Stimulated activated CD8-positive, alpha-beta memory T cell treated with anti-CD3 and anti-CD28 coated beads, Interleukin-15, amount 100 ng/mL, for 1 hour (primary cell): ENCODE results near the gene ADARB2.
"Not testable (repeated sequence)": the region's sequence is repeated elsewhere in the genome, so short reads cannot be mapped to it uniquely, and the experiment has no call there.

Source experiments
- DNase-seq: peaks from one replicate; pipeline ENCODE4 v3.0.0-alpha.2; 2020; ENCODE audit warnings: low read depth

ADARB2 gene

DNA sequence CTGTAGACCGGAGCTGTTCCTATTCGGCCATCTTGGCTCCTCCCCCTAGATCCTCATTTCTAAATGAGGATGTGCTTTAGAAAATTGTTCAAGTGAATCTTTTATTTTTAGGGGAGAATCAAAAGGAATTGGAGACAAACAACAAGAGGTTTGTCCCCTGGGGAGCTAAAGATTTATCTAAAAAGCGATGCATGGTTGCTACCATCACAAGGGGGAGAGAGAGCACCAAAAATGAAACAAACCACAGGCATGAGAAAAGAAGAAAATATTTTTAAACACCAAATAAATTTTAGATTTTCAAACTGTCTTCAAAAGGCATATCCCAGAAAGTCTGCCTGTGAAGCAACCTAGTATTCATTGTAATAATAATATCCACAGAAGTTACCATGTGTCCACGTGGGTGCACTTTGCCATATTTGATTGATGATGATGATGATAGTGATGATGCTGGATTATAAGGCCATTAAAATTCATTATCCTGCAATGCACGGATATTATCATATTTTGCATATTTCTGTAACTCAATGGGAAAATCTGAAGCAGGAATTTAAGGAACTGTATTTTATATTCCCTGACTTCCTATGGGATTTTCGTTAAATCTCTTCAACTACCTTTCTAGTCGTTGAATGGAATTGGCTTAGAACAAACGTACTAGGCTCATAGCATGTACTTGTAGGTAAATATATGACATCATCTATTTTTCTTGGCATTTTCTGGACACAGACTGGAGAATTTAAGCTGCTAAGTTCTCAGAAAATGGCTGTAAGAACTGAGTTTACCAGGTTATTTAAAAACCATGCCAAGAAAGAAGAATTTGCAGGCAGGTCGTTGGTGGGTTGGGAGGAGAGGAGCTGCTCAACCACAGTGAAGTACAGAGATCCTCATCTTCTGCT, 509.6 kb downstream of the ADARB2 start:
- no peak for DNase-seq

DNA sequence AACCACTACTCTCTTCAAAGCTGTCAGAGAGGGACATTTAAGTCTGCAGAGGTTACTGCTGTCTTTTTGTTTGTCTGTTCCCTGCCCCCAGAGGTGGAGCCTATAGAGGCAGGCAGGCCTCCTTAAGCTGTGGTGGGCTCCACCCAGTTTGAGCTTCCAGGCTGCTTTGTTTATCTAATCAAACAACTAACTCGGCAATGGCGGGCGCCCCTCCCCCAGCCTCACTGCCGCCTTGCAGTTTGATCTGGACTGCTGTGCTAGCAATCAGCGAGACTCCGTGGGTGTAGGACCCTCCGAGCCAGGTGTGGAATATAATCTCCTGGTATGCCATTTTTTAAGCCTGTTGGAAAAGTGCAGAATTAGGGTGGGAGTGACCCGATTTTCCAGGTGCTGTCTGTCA, 510.4 kb downstream of the ADARB2 start:
- not testable (repeated sequence) for DNase-seq

DNA sequence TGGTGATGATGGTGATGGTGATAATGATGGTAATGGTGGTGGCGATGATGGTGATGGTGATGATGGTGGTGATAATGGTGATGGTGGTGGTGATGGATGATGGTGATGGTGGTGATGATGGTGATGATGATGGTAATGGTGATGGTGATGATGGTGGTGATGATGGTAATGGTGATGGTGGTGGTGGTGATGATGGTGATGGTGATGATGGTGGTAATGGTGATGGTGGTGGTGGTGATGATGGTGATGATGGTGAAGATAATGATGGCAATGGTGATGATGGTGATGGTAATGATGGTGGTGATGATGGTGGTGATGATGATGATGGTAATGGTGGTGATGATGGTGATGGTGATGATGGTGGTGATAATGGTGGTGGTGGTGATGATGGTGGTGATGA, 517.5 kb downstream of the ADARB2 start:
- DNase-seq, result not testable (repeated sequence)

- DNase-seq, result no peak
Observed at GRCh38 chr10:1217661-1218060, 519.7 kb downstream of the ADARB2 start.

DNA sequence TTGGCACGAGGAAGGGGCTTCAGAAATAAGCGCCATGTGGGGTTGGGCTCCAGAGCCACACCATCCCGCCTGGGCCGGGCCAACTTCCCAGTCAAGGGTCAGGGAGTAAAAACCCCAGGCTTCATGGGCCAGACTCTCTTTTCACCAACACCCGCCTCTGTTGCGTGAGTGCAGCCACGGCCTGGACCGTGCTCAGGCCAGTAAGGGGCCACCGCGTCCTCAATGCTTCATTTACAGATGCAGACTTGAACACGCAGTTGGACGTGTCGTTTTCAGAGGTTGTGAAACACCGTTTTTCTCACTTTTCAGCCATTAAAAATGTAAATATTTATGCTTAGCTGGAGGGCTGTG, 520.1 kb downstream of the ADARB2 start:
- no peak for DNase-seq

- no peak for DNase-seq
Observed at GRCh38 chr10:1216574-1217236, 520.6 kb downstream of the ADARB2 start.

DNA sequence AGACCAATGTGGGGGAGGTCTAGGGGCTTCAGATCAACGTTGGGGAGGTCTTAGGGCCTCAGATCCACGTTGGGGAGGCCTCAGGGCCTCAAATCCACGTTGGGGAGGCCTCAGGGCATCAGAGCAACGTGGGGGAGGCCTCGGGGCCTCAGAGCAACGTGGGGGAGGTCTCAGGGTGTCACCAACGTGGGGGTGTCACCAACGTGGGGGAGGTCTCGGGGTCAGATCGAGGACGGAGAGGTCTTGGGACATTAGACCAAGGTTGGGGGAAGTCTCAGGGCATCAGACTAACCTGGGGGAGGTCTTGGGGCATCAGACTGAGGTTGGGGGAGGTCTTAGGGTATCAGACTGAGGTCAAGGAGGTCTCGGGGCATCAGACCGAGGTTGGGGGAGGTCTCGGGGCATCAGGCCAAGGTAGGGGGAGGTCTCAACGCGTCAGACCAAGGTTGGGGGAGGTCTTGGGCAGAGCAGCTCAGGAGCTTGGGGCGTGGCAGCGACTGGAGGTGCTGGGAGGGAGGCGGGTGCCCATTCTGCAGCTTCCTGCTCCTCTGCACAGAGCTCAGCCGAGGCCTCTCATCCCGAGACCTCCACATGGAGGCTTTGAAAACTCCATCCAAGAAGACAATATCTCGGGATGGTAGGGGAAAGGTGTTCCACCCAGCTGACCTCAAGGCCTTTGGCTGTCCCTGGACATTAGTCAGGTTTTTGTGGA, 521.3 kb downstream of the ADARB2 start:
- no peak for DNase-seq

DNA sequence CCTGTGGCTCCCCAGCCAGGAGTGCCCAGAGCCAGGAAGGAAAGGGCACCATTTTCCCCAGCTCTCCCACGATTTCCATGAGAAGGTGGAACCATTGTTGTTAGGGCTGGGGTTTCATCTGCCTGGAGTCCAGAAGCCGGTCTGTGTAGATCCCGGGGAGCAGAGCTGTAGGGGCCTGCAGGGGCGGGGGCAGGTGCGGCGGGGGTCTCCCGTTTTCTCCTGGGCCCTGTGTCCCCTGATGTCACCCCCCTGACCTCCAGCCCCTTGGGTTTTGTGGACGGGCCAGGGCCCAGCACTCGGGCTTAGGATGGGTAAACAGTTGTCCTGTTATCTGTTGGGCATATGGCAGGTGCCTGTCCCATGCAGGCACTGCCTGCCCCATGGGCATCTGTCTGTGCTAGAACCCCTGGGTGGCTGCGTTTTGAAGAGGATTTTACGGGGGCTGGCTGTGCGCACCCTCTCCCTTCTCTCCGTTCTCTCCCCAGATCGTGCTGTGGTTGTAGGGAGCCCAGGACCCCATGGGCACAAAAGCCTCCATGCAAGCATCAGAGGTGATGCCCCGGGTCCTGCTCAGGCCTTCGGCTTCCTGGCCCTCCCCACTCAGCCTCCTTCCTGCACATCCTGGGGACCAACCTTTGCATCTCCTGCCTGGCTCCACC, 522.3 kb downstream of the ADARB2 start:
- no peak for DNase-seq

- no peak for DNase-seq
Observed at GRCh38 chr10:1214071-1214675, 523.2 kb downstream of the ADARB2 start.

GRCh38 chr10:1213252-1214070, 523.9 kb downstream of the ADARB2 start:
- DNase-seq, result no peak

DNA sequence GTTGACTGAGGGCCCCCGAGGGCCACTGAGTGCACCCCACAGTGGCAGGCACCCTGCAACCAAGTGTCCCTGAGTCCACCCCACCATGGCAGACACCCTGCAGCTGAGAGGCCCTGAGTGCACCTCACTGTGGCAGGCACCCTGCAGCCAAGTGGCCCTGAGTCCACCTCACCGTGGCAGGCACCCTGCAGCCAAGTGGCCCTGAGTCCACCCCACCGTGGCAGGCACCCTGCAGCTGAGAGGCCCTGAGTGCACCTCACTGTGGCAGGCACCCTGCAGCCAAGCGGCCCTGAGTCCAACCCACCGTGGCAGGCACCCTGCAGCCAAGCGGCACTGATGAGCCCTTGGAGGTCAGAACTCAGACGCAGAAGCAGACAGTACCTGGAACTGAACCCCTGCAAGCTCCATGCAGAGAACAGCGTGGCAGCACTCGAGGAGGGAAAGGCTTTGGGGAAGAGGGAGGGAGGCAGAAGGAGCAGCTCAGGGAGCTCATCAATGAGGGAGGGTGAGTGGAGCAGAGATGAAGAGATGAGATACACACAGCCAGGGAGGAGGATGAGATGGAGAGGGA, 524.7 kb downstream of the ADARB2 start:
- no peak for DNase-seq

DNA sequence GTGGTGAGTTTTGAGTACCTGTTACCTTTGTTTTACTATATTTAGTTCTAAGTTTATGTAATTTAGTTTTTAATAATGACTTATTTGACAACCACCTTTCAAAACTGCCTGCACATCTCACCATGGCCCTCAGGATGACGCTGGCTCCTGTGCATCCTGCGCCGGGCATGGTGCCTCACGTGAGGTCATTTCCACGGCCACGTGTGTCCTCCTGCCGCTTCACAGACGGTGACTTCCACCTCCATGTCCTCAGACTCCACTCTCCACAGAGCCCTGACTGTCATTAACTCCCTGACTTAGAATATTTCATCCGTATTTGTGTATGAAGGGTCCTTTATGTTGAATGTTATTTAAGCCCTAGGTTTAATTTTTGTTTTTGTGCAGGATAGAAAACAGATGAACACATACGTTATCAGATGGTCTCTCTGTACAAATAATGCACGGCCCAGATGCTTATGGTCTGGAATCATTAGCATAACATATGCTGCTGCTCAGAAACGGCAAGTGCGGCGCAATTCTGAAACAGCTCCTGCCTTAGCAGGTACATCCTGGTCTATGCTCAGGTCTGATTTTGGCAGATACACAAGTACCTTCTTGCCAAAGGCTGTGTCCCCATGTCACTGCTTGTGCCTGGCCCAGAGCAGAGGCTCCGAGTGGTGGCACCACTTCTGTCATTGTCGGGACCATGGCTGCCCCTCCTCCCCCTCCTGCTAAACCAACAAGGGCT, 525.3 kb downstream of the ADARB2 start:
- DNase-seq, result no peak

- no peak for DNase-seq
Observed at GRCh38 chr10:1210667-1211066, 526.7 kb downstream of the ADARB2 start.

GRCh38 chr10:1209355-1209979, 527.9 kb downstream of the ADARB2 start:
- DNase-seq, result no peak

GRCh38 chr10:1208366-1209311, 528.7 kb downstream of the ADARB2 start:
- no peak for DNase-seq

- DNase-seq, result no peak
Observed at GRCh38 chr10:1206601-1207000, 530.7 kb downstream of the ADARB2 start.

DNA sequence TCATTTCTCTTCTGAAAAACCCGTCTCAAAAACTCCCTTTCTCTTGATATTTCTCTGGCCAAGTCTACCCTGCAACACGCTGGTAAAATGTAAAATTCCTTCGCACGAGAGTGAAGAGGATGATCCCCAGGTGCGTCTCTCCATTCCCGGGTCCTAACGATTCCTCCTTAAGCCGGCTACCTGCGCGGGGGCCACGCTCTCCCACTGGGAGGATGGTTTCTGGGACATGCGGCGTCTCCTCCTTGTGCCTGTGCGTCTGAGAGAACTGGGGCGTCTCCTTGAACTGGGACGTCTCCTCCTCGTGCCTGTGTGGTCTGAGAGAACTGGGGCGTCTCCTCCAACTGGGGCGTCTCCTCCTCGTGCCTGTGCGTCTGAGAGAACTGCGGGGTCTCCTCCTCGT, 531.2 kb downstream of the ADARB2 start:
- DNase-seq, result no peak

DNA sequence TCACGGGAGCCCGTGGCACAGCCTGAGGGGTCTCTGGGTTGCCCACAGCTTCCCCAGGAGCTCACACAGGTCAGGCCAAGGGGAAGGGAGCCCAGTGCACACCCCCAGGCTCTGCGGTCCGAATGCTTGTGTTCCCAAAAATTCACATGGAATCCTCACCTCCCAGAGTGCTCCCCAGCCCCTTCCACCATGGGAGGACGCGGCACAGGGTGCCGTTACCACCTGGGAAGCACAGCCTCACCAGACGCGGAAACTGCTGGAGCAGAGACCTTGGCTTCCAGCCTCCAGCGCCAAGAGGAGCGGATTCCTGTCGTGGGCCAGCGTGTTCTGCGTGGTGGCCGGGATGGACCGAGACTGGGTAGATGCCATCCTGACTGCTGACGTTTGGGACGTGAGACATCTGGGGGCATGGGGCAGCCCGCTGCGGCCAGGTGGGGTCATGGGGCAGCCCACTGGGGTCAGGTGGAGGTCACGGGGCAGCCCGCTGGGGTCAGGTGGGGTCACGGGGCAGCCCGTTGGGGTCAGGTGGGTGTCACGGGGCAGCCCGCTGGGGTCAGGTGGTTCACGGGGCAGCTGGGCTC, 531.8 kb downstream of the ADARB2 start:
- no peak for DNase-seq
